HepG2 (cell line): ENCODE measurements around the gene LMNTD1. TPM values are rescaled to one million over a fixed set of nuclear protein-coding genes. Genes with fewer than 3 reads are reported as not detected.

Source experiments
- ATAC-seq: fragments of 200-7000 bp; cut with Tn5 transposase; 3 replicates; pipeline ENCODE4 v1.9.1; 2020; ENCODE audit warnings: mild to moderate bottlenecking, moderate library complexity
- BruUV-seq: library from RNA; stranded (reverse); fragments of 400-500 nt; replicated peaks from 2 replicates; lab custom pipeline; 2021; lab: Mats Ljungman, UMichigan
- CTCF ChIA-PET: fragments of 300-600 bp; formaldehyde crosslinking; extraction: SDS; loops from one replicate; lab custom pipeline; 2021; ENCODE audit warnings: low total read pairs, inconsistent platforms, low intra/inter-chr PET ratio; lab: Yijun Ruan, JAX
- POLR2A ChIA-PET: fragments of 350-600 bp; sonication (Branson Sonifier 250); formaldehyde crosslinking; loops from one replicate; lab custom pipeline; 2020; ENCODE audit warnings: antibody characterized with exemption, inconsistent platforms; lab: Yijun Ruan, JAX
- DNase-seq: peaks from one replicate; pipeline ENCODE4 v3.0.0-alpha.2; 2015; ENCODE audit warnings: low spot score
- FAIRE-seq: peaks from 3 replicates; lab custom pipeline; 2011; peaks lifted over from hg19 to GRCh38; lab: Jason Lieb, UNC
- H2AFZ ChIP-seq: one replicate; pipeline ENCODE4 v1.6.1; 2011; ENCODE audit warnings: low read length, inconsistent platforms
- H3K27ac ChIP-seq: fragments of 300-600 bp; 3 replicates; pipeline ENCODE4 v1.8.0; 2011; ENCODE audit warnings: mixed run types, mild to moderate bottlenecking, mixed read lengths, low read length, inconsistent platforms; ENCODE audit not compliant: insufficient read depth; ENCODE audit errors: extremely low read length
- H3K27me3 ChIP-seq, 2 experiments: fragments of 200-600 bp in 1 of 2; 2 replicates in 1 of 2; 3 replicates in 1 of 2; pipeline versions ENCODE4 v1.6.0 to v1.8.0; 2011; ENCODE audit warnings: low read length in 2 of 2, mild to moderate bottlenecking in 2 of 2, moderate library complexity in 2 of 2, inconsistent platforms in 1 of 2; ENCODE audit not compliant: insufficient read depth in 2 of 2, control insufficient read depth in 1 of 2
- H3K36me3 ChIP-seq, 2 experiments: fragments of 200-600 bp in 1 of 2; replicated peaks in 1 of 2; 2 replicates in 1 of 2; 3 replicates in 1 of 2; pipeline versions ENCODE4 v1.5.1 to v1.8.0; 2011; ENCODE audit warnings: low read length in 2 of 2, inconsistent platforms in 1 of 2; ENCODE audit not compliant: insufficient read depth in 2 of 2, control insufficient read depth in 1 of 2
- H3K4me1 ChIP-seq: 2 replicates; pipeline ENCODE4 v1.5.1; 2012; ENCODE audit warnings: low read length, inconsistent platforms; ENCODE audit not compliant: insufficient read depth
- H3K4me2 ChIP-seq: 2 replicates; pipeline ENCODE4 v1.6.0; 2011; ENCODE audit warnings: low read depth, low read length, inconsistent platforms
- H3K4me3 ChIP-seq, 3 experiments: fragments of 200-600 bp in 1 of 3; sonication (generic), shearing (Covaris generic) in 1 of 3; replicated peaks in 1 of 3; 2 replicates each; pipeline ENCODE4 v1.5.1; 2011 to 2016; ENCODE audit warnings: low read length in 3 of 3, inconsistent platforms in 2 of 3, low read depth in 2 of 3, mild to moderate bottlenecking in 2 of 3, control low read depth in 1 of 3, mixed read lengths in 1 of 3; ENCODE audit not compliant: insufficient read depth in 1 of 3
- H3K79me2 ChIP-seq: one replicate; pipeline ENCODE4 v1.6.1; 2011; ENCODE audit warnings: low read length, inconsistent platforms; ENCODE audit not compliant: insufficient read depth
- H3K9ac ChIP-seq: 2 replicates; pipeline ENCODE4 v1.6.0; 2011; ENCODE audit warnings: mild to moderate bottlenecking, low read depth, low read length, inconsistent platforms; ENCODE audit not compliant: insufficient read depth
- H3K9me3 ChIP-seq: 2 replicates; pipeline ENCODE4 v1.5.1; 2012; ENCODE audit warnings: mild to moderate bottlenecking, low read length
- H4K20me1 ChIP-seq: 2 replicates; pipeline ENCODE4 v1.6.0; 2011; ENCODE audit warnings: inconsistent platforms, mild to moderate bottlenecking, low read length, moderate library complexity; ENCODE audit not compliant: insufficient read depth
- ARID2 ChIP-seq: sonication (generic); formaldehyde crosslinking; IDR thresholded peaks from 2 replicates; pipeline ENCODE4 v1.8.1; 2022; ENCODE audit warnings: mild to moderate bottlenecking, missing genetic modification reagents, borderline replicate concordance
- CENPT ChIP-seq: sonication (generic); formaldehyde crosslinking; IDR thresholded peaks from 2 replicates; pipeline ENCODE4 v1.8.0; 2022; ENCODE audit warnings: low read depth, mild to moderate bottlenecking, moderate library complexity, missing genetic modification reagents
- ELF3 ChIP-seq: IDR thresholded peaks from 2 replicates; pipeline ENCODE4 v1.6.1; 2016; ENCODE audit warnings: missing genetic modification reagents, missing compliant biosample characterization
- FOXK1 ChIP-seq: sonication (generic); formaldehyde crosslinking; IDR thresholded peaks from 2 replicates; pipeline ENCODE4 v1.4.0; 2020; ENCODE audit warnings: low read depth, missing genetic modification reagents, borderline replicate concordance
- SNAI1 ChIP-seq: sonication (generic); formaldehyde crosslinking; IDR thresholded peaks from 2 replicates; pipeline ENCODE4 v1.5.0; 2020; ENCODE audit warnings: mild to moderate bottlenecking, missing genetic modification reagents, borderline replicate concordance
- YEATS2 ChIP-seq: sonication (generic); formaldehyde crosslinking; IDR thresholded peaks from 2 replicates; pipeline ENCODE4 v1.4.0; 2020; ENCODE audit warnings: missing genetic modification reagents, borderline replicate concordance
- ZNF3 ChIP-seq: IDR thresholded peaks from 2 replicates; pipeline ENCODE4 v1.7.0; 2017; ENCODE audit warnings: inconsistent platforms
- ZNF451 ChIP-seq: sonication (generic); formaldehyde crosslinking; IDR thresholded peaks from 2 replicates; pipeline ENCODE4 v1.5.0; 2020; ENCODE audit warnings: mild to moderate bottlenecking, missing genetic modification reagents
- ZNF501 ChIP-seq: sonication (generic); formaldehyde crosslinking; IDR thresholded peaks from 2 replicates; pipeline ENCODE4 v1.5.1; 2020; ENCODE audit warnings: mild to moderate bottlenecking, moderate library complexity, missing genetic modification reagents
- ZNF547 ChIP-seq: sonication (generic); formaldehyde crosslinking; IDR thresholded peaks from 2 replicates; pipeline ENCODE4 v1.5.1; 2020; ENCODE audit warnings: mild to moderate bottlenecking, missing genetic modification reagents
- WGBS: methylation state at CpG from one replicate; pipeline ENCODE4 v1.1.6; 2017; ENCODE audit warnings: low lambda C conversion rate; 5-methylcytosine and 5-hydroxymethylcytosine counted together
- in situ Hi-C: cut with HindIII; loops from 2 replicates; pipeline ENCODE4 v1.10.0; 2017; ENCODE audit warnings: low pct_unique_long_range_greater_than_20kb; ENCODE audit not compliant: extremely low pct_ligation_motif_present
- intact Hi-C: fragments of 100-400 bp; cut with micrococcal nuclease; formaldehyde crosslinking; loops from one replicate; pipeline ENCODE4 v1.10.0; 2022; ENCODE audit not compliant: unreplicated experiment
- polyA plus RNA-seq, 8 experiments: library from polyadenylated mRNA; depleted of rRNA in 3 of 8; stranded (reverse) in 7 of 8; unstranded in 1 of 8; fragments of >200 nt; fragmentation: Illumina TruSeq in 4 of 8; extraction: Trizol in 4 of 8; gene quantifications; 2 replicates each; pipeline versions ENCODE4 v1.2.1 to v1.2.3, GENCODE V29; 2011 to 2016; ENCODE audit warnings: low read depth in 4 of 8, missing spikeins in 1 of 8, mixed read lengths in 1 of 8; ENCODE audit not compliant: insufficient read depth in 1 of 8
- total RNA-seq, 5 experiments: library from RNA; depleted of rRNA; stranded (reverse); fragments of >200 nt; fragmentation: Illumina TruSeq; extraction: Trizol; gene quantifications; 2 replicates each; pipeline ENCODE4 v1.2.3, GENCODE V29; 2016; ENCODE audit warnings: low read depth in 1 of 5
- TF ChIP-seq, protein P1 (sequence below): sonication (generic); formaldehyde crosslinking; IDR thresholded peaks from 2 replicates; pipeline ENCODE4 v1.5.0; 2020; ENCODE audit warnings: mild to moderate bottlenecking, missing genetic modification reagents, moderate library complexity

The LMNTD1 gene
- total and polyA plus RNA-seq, 2 of the 13 experiments (the other 11 are each of a cell fraction or from before 2014, with no cell fraction given): not detected

DNA sequence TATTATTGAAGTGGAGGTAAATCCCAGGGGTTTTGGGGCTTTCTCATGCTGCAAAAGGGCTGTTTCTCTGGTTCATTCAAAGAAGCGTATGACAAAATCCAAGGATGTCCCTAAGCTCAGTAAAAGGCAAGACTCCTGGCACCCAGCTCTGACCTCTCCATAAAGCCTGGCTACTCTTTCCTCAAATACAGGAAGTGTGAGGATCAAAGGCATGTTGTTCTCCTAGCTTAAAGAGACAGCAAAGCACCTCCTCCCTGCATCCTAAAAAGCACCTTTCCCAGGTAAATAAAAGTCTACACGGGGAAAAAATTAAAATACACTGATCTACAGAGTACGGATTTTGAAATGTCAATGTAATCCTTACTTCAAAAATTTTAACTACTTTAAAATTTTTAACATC is 118.6 kb downstream of the LMNTD1 start:
- no peak overlapping the region for H3K4me2 ChIP-seq
- no peak overlapping the region for H3K4me3 ChIP-seq
- H3K4me1 ChIP-seq: no peaks in the 10 kb centered on the region
- no peak overlapping the region for H2AFZ ChIP-seq
- in situ Hi-C loops: no loop called here
- no peaks in the 10 kb centered on the region for H3K27me3 ChIP-seq
- no peaks in the 10 kb centered on the region for H4K20me1 ChIP-seq
- intact Hi-C loops: no loop called here
- H3K36me3 ChIP-seq: no peaks in the 10 kb centered on the region
- FAIRE-seq (no peak), DNase-seq (no peak), ATAC-seq (no peak)
- no peak overlapping the region for H3K9ac ChIP-seq
- ChIA-PET POLR2A (no interaction called here), CTCF (no interaction called here)
- TF ChIP-seq ZNF451 (CRISPR knock-in tag): no peak
- no peak for TF ChIP-seq FOXK1 (CRISPR knock-in tag)
- TF ChIP-seq ELF3 (CRISPR knock-in tag): no peak
- TF ChIP-seq ZNF3 (CRISPR knock-in tag): no peak
- no peak for TF ChIP-seq CENPT (CRISPR knock-in tag)
- TF ChIP-seq, protein P1, sequence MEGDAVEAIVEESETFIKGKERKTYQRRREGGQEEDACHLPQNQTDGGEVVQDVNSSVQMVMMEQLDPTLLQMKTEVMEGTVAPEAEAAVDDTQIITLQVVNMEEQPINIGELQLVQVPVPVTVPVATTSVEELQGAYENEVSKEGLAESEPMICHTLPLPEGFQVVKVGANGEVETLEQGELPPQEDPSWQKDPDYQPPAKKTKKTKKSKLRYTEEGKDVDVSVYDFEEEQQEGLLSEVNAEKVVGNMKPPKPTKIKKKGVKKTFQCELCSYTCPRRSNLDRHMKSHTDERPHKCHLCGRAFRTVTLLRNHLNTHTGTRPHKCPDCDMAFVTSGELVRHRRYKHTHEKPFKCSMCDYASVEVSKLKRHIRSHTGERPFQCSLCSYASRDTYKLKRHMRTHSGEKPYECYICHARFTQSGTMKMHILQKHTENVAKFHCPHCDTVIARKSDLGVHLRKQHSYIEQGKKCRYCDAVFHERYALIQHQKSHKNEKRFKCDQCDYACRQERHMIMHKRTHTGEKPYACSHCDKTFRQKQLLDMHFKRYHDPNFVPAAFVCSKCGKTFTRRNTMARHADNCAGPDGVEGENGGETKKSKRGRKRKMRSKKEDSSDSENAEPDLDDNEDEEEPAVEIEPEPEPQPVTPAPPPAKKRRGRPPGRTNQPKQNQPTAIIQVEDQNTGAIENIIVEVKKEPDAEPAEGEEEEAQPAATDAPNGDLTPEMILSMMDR (CRISPR knock-in tag): no peak
- no peak for TF ChIP-seq YEATS2 (CRISPR knock-in tag)
- TF ChIP-seq SNAI1 (CRISPR knock-in tag): no peak
- no peak for TF ChIP-seq ARID2 (CRISPR knock-in tag)
- no peak for TF ChIP-seq ZNF501
- no peak for TF ChIP-seq ZNF547
- H3K27ac ChIP-seq: no peak overlapping the region
- WGBS: 46% methylated on average over 3 of the region's 3 CpGs
- BruUV-seq: no TSS peak
- no peaks in the 10 kb centered on the region for H3K9me3 ChIP-seq
- no peaks in the 10 kb centered on the region for H3K79me2 ChIP-seq
